Activated CD8-positive, alpha-beta memory T cell treated with anti-CD3 and anti-CD28 coated beads, Interleukin-2, amount 50 U/mL, for 1 hour (primary cell): ENCODE measurements around the gene PLXNA1.

Experiments used
- DNase-seq: peaks from one replicate; pipeline ENCODE4 v3.0.0-alpha.2; 2020; ENCODE audit errors: extremely low read depth

Gene PLXNA1

GRCh38 chr3:126952983-126953660 is 29.8 kb upstream of the PLXNA1 start:
- no peak for DNase-seq

- no peak for DNase-seq
Measured at GRCh38 chr3:126954141-126954842, 28.6 kb upstream of the PLXNA1 start.

GRCh38 chr3:126955004-126955790 is 27.7 kb upstream of the PLXNA1 start:
- DNase-seq, result no peak

- DNase-seq, result no peak
Measured at GRCh38 chr3:126956361-126956760, 26.6 kb upstream of the PLXNA1 start.

GRCh38 chr3:126956866-126957650 is 25.9 kb upstream of the PLXNA1 start:
- DNase-seq, result no peak

GRCh38 chr3:126957776-126958637 is 24.9 kb upstream of the PLXNA1 start:
- DNase-seq, result no peak

DNA sequence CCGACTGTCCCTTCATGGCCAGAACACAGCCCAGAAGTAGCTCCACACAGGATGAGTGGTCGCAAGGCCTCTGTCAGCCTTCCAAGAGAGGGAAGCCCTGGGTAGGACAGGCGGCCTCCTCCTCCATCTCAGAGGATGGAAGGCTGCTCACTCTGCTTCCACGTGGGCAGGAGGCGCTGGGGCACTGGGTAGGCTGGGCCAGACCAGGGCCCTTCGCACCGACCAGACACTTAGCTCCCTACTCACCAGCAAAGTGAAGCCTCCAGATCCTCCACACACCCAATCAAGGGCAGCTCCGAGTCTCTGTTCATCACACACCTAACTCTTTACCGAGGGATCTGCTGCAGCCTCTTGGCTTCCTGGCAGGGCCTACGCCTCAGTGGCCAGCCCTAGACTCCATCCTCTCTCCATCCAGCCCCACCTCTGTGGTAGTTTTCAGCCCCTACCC is 24.3 kb upstream of the PLXNA1 start:
- no peak for DNase-seq

DNA sequence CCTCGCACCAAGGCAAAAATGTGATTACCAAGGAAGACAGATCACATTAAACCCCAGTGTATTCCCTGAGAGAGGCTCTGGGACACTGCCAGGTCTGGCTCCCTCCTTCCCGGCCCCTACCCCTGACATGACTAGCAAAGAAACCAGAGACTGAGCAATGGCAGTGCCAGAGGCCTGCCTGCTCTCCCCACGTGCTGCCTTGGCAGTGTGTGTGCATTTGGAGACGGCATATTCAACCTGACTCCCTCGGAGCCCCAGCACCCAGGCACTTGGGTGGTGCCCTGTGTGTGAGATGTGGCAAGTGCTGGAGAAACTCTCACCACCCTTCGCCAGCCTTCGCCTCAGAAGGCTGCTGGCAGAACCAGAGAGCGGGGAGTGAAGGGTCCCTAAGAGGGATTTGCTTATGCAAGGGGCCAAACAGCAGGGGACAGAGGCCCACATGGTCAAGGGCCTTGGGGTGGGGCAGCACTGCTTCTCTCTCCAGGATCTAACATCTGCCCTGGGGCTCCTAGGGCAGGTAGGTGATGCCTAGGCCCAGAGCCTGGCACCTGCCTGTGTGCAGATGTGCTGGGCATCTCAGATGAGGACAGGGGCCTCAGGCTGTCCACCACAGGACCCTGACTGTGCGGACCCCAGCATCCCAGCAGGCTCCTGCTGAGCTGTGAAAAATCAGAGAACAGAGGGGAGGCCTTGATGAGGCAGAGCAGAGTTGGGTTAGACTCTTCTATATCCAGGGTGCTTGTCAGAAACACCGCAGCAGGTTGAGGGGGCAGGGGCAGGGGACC is 23.6 kb upstream of the PLXNA1 start:
- no peak for DNase-seq

DNA sequence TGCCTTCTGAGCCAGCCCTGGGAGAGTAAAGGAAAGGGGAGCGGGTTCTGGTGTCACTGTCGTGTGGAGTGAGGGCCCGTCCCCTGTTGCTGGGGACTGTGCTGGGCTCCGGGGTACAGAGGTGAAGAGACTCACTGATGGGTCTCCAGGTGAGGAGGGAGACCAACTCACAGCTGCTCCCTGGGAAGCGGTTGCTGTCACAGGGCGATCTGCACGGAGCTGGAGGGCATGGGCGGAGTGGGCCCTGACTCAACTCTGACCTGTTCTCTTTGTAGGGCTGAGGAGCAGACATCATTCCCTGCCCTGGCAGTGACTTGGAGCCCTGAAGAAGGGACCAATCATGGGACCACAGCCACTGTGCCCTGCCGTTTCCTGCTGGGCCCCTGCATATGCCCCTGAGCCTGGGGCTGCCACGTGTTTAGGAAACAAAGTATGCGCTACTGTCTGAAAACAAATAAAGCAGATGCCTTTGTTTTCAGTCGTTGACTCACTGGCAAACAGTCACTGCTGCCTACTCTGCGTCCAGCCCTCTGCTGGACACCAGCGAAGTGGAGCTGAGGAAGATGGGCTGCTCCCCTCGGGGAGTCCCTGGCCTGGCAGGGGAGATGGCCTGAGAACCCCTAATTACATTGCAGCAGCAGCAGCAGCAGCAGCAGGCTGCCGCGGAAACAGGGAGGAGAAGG is 22.9 kb upstream of the PLXNA1 start:
- DNase-seq, result no peak

DNA sequence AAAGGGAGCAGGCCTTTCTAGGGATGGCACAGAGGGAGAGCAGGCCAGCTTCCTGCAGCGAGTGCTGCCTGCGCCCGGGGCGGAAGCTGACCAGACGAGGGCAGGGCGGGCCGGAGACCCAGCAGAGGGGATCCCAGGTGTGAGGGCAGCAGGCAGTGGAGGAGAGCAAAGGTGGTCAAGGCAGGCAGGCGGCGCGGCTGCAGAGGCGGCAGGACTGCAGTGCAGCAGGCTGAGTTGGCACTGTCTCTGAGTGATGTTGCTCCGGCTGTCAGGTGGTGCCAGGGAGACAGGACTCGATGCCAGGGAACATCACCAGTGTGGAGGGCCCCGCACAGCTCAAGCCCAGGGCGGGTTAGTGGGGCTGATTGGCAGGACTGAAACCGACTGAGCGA is 22.3 kb upstream of the PLXNA1 start:
- DNase-seq, result no peak

DNA sequence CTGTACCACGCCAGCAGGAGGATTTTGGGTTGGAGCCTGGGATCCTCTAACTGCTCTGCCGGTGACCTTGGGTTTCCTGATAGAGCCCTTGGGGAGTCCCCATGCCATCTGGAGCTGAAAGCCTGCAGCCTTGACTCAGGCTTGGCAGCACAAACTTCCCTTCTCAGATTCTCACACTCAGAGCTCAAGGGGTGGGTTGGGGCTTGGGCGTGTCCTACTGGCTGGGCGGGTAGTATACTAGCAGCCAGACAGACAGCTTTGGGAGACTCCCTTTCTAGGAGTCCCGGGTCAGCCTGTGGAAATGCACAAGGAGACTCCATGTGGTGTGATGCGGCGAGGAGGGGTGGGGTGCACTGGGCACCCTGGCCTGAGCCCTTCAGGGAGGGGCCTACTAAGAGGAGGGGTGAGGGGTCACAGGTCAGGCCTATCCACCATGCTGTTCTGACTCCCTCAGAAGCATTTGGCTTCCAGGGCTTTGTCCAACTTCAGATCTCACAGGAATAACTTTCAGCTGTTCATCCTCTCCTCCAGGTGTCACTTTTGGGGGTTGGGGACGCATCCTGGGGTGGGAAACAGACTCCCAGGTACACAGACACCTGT is 21.6 kb upstream of the PLXNA1 start:
- DNase-seq, result no peak

DNA sequence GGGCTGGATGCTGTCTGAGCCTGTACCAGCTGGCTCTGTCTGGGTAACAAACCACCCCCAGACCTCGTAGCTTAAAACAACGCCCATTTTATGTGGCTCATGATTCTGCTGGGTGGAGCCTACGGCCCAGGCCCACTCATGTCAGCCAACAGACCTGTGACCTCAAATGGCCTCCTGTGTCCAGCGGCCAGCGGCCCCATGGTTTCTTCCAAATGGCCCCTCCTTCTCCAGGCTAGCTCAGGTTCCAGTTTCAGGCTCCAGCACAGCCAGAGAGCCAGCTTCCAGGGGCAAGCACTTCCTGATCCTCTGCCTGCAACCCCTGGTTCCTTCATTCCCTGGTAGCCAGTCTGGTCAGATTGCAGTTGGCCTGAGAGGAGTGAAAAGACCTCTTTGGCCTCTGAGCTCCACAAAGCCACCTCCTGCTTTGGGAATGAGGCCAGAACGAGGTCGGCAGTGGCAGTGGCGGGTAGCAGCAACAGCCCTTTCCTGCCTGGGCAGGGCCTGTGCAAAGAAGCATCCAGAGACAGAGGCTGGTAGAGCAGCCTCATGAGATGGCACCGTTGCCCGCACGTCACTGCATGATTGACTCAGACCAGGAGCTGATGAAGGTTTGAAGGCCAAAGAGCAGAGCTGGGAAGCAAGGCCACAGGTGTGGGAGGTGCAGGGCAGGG is 21.0 kb upstream of the PLXNA1 start:
- no peak for DNase-seq

GRCh38 chr3:126962756-126963155 is 20.2 kb upstream of the PLXNA1 start:
- DNase-seq, result no peak

DNA sequence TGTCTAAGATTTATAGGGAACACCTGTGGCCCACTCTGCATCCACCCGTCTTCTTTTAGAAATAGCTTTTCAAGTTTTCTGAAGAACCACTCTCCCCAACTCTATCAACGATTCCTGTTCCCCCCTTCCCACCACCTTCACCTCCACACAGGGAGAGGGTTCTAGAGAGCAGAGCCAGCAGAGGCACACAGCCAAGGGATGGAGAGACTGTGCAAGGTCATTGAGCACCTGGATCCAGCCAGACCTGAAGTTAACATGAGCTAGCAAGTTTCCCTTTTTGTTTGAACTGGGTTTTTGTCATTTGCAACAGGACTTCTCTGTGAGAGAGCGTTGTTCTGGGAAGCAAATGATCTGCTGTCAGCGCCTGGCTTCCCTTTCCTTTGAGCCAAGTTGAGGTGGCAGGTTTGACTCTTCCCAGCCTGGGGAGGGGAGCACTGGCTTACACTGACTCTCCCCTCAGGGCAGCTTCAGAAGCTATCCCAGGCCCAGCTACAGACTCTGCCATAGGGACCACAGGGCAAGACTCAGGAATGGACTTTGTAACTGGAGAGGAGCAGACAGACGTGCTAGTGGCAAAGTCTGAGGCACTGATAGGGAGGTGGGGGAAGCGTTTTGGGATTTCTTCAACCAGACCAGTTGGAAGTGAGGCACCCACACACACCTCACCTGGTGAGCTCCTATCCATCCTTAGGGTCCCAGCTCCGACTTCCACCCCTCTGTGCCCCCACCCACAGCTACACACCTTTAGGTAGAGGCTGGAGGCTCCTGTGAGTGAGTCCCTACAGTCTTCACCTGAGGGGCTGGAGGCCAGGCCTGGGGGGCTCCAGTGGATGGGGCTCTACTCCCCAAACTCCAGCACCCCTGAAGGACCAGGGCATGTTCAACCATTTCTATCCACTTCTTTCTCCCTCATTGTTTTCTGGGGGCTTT is 19.4 kb upstream of the PLXNA1 start:
- no peak for DNase-seq

GRCh38 chr3:126964261-126964660 is 18.7 kb upstream of the PLXNA1 start:
- no peak for DNase-seq

- DNase-seq, result no peak
Measured at GRCh38 chr3:126964950-126965349, 18.0 kb upstream of the PLXNA1 start.

GRCh38 chr3:126965526-126966080 is 17.3 kb upstream of the PLXNA1 start:
- DNase-seq, result no peak
